ENCODE results near the gene LRRC42.

LRRC42 gene

DNA sequence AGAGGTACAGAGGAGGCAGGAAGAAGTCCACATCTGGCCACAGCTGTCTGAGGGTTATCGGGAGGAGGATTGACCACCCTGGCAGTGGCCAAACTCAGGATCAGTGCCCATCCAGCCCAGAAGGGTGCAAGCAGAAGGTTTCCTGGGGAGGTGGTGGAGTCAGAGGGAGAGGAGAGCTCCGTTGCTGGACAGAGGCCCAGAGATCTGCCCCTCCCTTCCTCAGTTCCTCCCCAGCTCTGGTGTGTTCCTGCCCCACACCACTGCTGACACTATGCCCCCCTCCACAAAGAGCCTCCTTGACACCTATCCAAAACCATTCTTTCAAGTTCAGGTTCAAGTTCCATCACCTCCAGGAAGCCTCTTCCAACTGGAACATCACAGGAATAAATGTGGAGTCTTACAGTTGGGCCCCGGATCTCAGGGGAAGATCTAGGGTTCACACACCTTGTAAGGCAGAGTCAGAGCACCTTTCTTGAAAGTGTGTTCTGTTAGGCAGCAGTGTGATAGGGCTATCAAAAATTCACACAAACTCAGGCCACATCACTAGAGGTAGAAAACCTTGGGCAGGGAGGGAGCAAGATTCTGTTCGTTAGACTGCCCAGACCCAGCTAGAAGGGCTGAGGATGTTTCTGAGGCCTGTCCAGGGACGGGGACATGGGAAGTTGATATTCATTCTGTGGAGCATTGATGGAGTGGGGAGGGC lies 64.4 kb downstream of the LRRC42 start:
- DNase-seq (ENCODE audit: low read depth) = no peak
- H3K4me3 ChIP-seq (ENCODE audit: control insufficient read depth, low read depth, low read length) = no peak overlapping the region
- TF ChIP-seq, protein P1, sequence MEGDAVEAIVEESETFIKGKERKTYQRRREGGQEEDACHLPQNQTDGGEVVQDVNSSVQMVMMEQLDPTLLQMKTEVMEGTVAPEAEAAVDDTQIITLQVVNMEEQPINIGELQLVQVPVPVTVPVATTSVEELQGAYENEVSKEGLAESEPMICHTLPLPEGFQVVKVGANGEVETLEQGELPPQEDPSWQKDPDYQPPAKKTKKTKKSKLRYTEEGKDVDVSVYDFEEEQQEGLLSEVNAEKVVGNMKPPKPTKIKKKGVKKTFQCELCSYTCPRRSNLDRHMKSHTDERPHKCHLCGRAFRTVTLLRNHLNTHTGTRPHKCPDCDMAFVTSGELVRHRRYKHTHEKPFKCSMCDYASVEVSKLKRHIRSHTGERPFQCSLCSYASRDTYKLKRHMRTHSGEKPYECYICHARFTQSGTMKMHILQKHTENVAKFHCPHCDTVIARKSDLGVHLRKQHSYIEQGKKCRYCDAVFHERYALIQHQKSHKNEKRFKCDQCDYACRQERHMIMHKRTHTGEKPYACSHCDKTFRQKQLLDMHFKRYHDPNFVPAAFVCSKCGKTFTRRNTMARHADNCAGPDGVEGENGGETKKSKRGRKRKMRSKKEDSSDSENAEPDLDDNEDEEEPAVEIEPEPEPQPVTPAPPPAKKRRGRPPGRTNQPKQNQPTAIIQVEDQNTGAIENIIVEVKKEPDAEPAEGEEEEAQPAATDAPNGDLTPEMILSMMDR (conservative IDR thresholded peaks at IDR 0.05; ENCODE audit: control insufficient read depth, insufficient read depth, low read depth, low read length) = no peak

DNA sequence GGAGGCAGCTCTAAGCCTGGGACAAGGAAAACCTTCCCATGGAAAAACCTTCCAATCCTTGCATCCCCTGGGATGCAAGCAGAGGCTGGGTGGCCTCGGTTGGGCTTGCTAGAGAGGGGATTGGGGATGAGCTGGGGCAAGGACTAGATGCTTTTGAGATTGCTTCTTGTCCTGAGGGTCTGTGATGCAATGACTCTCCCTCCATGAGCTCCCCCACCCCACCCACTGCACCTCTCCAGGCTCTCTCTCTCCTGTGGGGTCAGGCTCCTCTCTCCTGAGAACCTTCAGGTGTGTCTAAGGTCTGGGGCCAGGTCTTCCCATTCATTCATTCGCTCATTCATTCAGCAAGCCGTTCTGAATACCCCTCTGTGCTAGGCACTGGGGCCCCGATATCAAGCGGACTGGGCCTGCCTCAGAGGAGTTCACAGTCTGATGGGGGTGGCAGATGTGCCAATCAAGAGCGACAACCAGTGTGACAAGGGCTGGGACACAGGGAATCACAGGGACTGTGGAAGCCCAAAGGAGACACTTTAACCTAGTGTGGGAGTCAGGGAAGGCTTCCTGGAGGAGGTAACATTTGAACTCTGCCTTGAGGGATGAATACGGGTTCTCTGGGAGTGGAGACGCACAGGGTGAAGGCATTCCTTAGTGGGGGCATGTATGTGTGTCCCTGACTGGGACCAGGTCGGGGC lies 65.3 kb downstream of the LRRC42 start:
- TF ChIP-seq, protein P1 (conservative IDR thresholded peaks at IDR 0.05; ENCODE audit: control insufficient read depth, insufficient read depth, low read depth, low read length) = no peak
- no peak overlapping the region for H3K4me3 ChIP-seq (ENCODE audit: control insufficient read depth, low read depth, low read length)
- DNase-seq (ENCODE audit: low read depth) = no peak

DNA sequence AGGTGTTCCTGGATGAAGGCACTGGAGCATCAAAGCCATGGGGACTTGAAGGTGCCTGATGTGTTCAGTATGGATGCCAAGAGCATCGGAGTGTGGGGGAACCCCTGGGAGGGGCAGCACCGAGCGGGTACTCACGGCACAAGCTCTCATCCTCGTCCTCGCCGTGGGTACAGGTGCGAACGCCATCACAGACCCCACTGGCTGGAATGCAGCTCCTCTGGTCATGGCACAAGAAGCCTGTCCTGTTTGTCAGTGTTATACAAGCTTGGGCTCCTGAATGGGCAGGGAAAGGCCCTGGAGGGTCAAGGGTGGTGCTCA lies 65.8 kb downstream of the LRRC42 start:
- no peak overlapping the region for H3K4me3 ChIP-seq (ENCODE audit: control insufficient read depth, low read depth, low read length)
- no peak for DNase-seq (ENCODE audit: low read depth)
- TF ChIP-seq, protein P1 (conservative IDR thresholded peaks at IDR 0.05; ENCODE audit: control insufficient read depth, insufficient read depth, low read depth, low read length) = no peak

DNA sequence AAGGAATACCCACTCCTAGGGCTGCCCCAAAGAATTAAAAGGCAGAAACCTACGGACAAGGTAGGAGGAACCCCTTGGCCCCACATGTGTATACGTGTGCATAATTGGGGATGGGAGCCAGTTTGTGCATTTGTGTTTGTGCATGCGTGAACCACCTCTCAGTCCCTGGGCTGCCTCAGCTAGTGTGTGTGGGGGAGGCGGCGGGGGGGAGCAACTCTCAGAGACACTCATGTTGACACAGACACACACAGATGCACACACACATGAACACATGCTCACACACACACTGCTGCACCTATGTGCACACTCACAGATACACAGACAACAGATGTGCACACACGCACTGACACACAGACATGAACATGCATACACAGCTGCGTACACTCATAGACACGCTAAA lies 66.7 kb downstream of the LRRC42 start:
- H3K4me3 ChIP-seq (ENCODE audit: control insufficient read depth, low read depth, low read length) = no peak overlapping the region
- TF ChIP-seq, protein P1 (conservative IDR thresholded peaks at IDR 0.05; ENCODE audit: control insufficient read depth, insufficient read depth, low read depth, low read length) = no peak
- no peak for DNase-seq (ENCODE audit: low read depth)

DNA sequence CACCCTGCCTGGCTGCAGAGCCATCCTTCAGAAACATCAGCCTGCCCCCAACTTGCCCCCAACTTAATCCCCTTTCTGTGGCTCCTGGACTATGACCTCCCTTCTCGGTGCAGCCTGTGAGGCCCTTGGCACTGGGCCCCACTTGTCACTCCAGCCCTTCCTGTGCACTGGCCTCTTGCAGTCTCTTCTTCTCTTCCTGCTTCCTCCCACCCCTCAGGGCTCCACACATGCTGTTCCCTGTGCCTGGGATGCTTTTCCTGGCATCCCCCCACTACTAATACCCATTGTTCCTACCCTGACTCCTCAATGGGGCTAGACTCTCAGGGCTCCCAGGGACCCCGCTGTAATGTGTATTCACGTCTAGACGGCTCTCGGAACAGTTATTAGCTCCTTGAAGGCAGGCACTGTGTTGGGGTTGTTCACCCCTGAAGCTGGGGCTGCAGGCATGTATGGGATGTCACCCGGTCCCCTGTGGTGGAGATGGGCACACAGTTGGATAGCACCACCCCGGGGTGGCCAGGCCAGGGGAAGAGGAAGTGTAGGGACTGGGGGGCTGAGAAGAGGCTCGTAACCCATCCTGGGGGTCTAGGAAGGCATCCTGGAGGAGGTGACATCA lies 67.4 kb downstream of the LRRC42 start:
- no peak overlapping the region for H3K4me3 ChIP-seq (ENCODE audit: control insufficient read depth, low read depth, low read length)
- TF ChIP-seq, protein P1 (conservative IDR thresholded peaks at IDR 0.05; ENCODE audit: control insufficient read depth, insufficient read depth, low read depth, low read length) = no peak

DNA sequence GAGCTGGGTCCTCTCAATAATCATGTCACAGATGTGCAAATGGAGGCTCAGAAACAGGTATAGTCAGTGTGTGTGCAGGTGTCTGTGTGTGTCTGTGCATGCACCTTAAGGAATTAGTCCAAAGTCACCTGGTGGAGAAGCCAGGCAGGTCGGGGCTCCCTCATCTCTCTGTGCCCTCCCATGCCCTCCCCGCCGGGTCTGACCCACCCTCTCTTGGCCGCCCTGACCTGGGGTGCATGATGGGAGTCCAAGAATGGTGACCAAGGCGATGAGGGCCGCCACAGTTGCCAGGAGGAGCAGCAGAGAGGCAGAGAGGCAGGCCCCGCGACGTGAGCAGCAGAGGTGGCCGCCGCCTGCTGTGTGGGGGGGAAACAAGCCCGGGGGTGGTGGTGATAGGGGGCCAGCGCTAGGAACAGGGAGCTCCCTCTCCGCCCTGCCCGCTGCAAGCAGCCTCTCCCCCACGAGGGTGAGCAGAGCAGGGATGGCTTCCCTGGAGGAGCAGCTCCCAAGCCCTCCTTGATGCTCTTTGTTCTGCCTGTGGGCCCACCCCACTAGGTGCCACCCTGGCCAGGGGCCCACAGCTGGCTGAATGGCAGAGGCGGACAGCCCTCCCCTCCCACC lies 68.0 kb downstream of the LRRC42 start:
- H3K4me3 ChIP-seq (ENCODE audit: control insufficient read depth, low read depth, low read length) = no peak overlapping the region
- TF ChIP-seq, protein P1 (conservative IDR thresholded peaks at IDR 0.05; ENCODE audit: control insufficient read depth, insufficient read depth, low read depth, low read length) = no peak
- DNase-seq (ENCODE audit: low read depth) = no peak

More for the DNA sequence above, 67.4 kb downstream of the LRRC42 start:
- no peak for DNase-seq (ENCODE audit: low read depth)

Measured in fibroblast of mammary gland (primary cell).